IMR-90 (cell line): Measurements from ENCODE around the gene HCN2. TPM values are rescaled to one million over a fixed set of nuclear protein-coding genes. Genes with fewer than 3 reads are reported as not detected.
"Not testable (repeated sequence)": the region's sequence is repeated elsewhere in the genome, so short reads cannot be mapped to it uniquely, and the experiment has no call there.

ENCODE experiments used
- ATAC-seq: fragments of 200-7000 bp; cut with Tn5 transposase; 2 replicates; pipeline ENCODE4 v1.9.1; 2020; ENCODE audit warnings: low read depth, mild to moderate bottlenecking, moderate library complexity
- BruUV-seq: library from RNA; stranded (reverse); fragments of 400-500 nt; replicated peaks from 2 replicates; lab custom pipeline; 2021; lab: Mats Ljungman, UMichigan
- CTCF ChIA-PET: fragments of 300-600 bp; formaldehyde crosslinking; extraction: SDS; loops from one replicate; lab custom pipeline; 2021; ENCODE audit warnings: antibody characterized with exemption; lab: Yijun Ruan, JAX
- POLR2A ChIA-PET: fragments of 300-600 bp; sonication (Branson Sonifier 250); formaldehyde crosslinking; loops from one replicate; lab custom pipeline; 2022; ENCODE audit warnings: antibody characterized with exemption; ENCODE audit not compliant: unreplicated experiment; lab: Charles Lee
- DNase-seq: peaks from one replicate; pipeline ENCODE4 v3.0.0; 2013
- H2AFZ ChIP-seq: replicated peaks from 2 replicates; pipeline ENCODE3; 2013; ENCODE audit warnings: low read length, mild to moderate bottlenecking; ENCODE audit not compliant: poor library complexity
- H2AK5ac ChIP-seq: 2 replicates; pipeline ENCODE4 v1.6.1; 2013; ENCODE audit warnings: low read depth, low read length, inconsistent platforms
- H2AK9ac ChIP-seq: replicated peaks from 2 replicates; pipeline ENCODE3; 2013; ENCODE audit warnings: mild to moderate bottlenecking, low read depth, low read length, moderate library complexity; ENCODE audit not compliant: poor library complexity
- H2BK120ac ChIP-seq: 2 replicates; pipeline ENCODE4 v1.6.1; 2013; ENCODE audit warnings: low read depth, low read length, inconsistent platforms
- H2BK15ac ChIP-seq: 3 replicates; pipeline ENCODE4 v1.6.1; 2013; ENCODE audit warnings: low read depth, low read length, inconsistent platforms
- H2BK20ac ChIP-seq: 2 replicates; pipeline ENCODE4 v1.6.1; 2013; ENCODE audit warnings: low read depth, mild to moderate bottlenecking, inconsistent platforms, low read length, moderate library complexity
- H2BK5ac ChIP-seq: 2 replicates; pipeline ENCODE4 v1.6.1; 2013; ENCODE audit warnings: mild to moderate bottlenecking, low read depth, low read length, inconsistent platforms; ENCODE audit not compliant: poor library complexity, severe bottlenecking
- H3K14ac ChIP-seq: replicated peaks from 2 replicates; pipeline ENCODE4 v1.6.1; 2013; ENCODE audit warnings: low read depth, low read length, inconsistent platforms
- H3K18ac ChIP-seq: 2 replicates; pipeline ENCODE4 v1.6.1; 2013; ENCODE audit warnings: low read depth, low read length, control low read depth
- H3K23ac ChIP-seq: 2 replicates; pipeline ENCODE4 v1.6.1; 2013; ENCODE audit warnings: low read depth, low read length, inconsistent platforms
- H3K27ac ChIP-seq: 2 replicates; pipeline ENCODE4 v1.5.1; 2013; ENCODE audit warnings: mild to moderate bottlenecking, control low read depth, low read length; ENCODE audit not compliant: insufficient read depth
- H3K27me3 ChIP-seq: 2 replicates; pipeline ENCODE4 v1.6.1; 2013; ENCODE audit warnings: low read length; ENCODE audit not compliant: control insufficient read depth, insufficient read depth
- H3K36me3 ChIP-seq: 2 replicates; pipeline ENCODE4 v1.6.1; 2013; ENCODE audit warnings: low read length, mixed read lengths; ENCODE audit not compliant: control insufficient read depth, insufficient read depth
- H3K4ac ChIP-seq: 2 replicates; pipeline ENCODE4 v1.6.1; 2013; ENCODE audit warnings: low read depth, low read length, inconsistent platforms
- H3K4me1 ChIP-seq: 2 replicates; pipeline ENCODE4 v1.6.1; 2013; ENCODE audit warnings: low read length, mixed read lengths; ENCODE audit not compliant: control insufficient read depth, insufficient read depth
- H3K4me2 ChIP-seq: 2 replicates; pipeline ENCODE4 v1.6.1; 2013; ENCODE audit warnings: low read depth, mild to moderate bottlenecking, control low read depth, low read length, moderate library complexity
- H3K4me3 ChIP-seq: 2 replicates; pipeline ENCODE4 v1.5.1; 2013; ENCODE audit warnings: low read depth, mild to moderate bottlenecking, control low read depth, low read length, moderate library complexity; ENCODE audit not compliant: insufficient read depth
- H3K56ac ChIP-seq: 2 replicates; pipeline ENCODE4 v1.6.1; 2013; ENCODE audit warnings: low read length, inconsistent platforms; ENCODE audit not compliant: insufficient read depth; ENCODE audit errors: extremely low read depth
- H3K79me1 ChIP-seq, 2 experiments: 2 replicates each; pipeline ENCODE4 v1.6.1; 2013; ENCODE audit warnings: low read length in 2 of 2, inconsistent platforms in 1 of 2, low read depth in 1 of 2
- H3K9ac ChIP-seq: 2 replicates; pipeline ENCODE4 v1.6.1; 2013; ENCODE audit warnings: low read depth, low read length, control low read depth
- H3K9me1 ChIP-seq: 2 replicates; pipeline ENCODE4 v1.6.1; 2013; ENCODE audit warnings: low read length, inconsistent platforms; ENCODE audit not compliant: insufficient read depth
- H3K9me3 ChIP-seq: 2 replicates; pipeline ENCODE4 v1.6.1; 2013; ENCODE audit warnings: low read length; ENCODE audit not compliant: control insufficient read depth, insufficient read depth
- H4K20me1 ChIP-seq: 2 replicates; pipeline ENCODE4 v1.6.1; 2013; ENCODE audit warnings: low read length, inconsistent platforms; ENCODE audit not compliant: insufficient read depth
- H4K5ac ChIP-seq: 2 replicates; pipeline ENCODE4 v1.6.1; 2013; ENCODE audit warnings: mild to moderate bottlenecking, low read depth, low read length, control low read depth
- H4K8ac ChIP-seq, 2 experiments: 2 replicates each; pipeline ENCODE4 v1.6.1; 2013; ENCODE audit warnings: low read depth in 2 of 2, low read length in 2 of 2, control low read depth in 1 of 2, inconsistent platforms in 1 of 2
- H4K91ac ChIP-seq: 2 replicates; pipeline ENCODE4 v1.6.1; 2013; ENCODE audit warnings: low read depth, low read length, inconsistent platforms; ENCODE audit not compliant: insufficient read depth
- RFX5 ChIP-seq: IDR thresholded peaks from 2 replicates; pipeline ENCODE4 v1.8.0; 2012; ENCODE audit warnings: low read depth, mild to moderate bottlenecking, low read length, moderate library complexity
- WGBS, 2 experiments: methylation state at CpG; one replicate each; pipeline versions ENCODE4 v1.1.5 to v1.1.7; 2013; ENCODE audit warnings: missing lambda C conversion rate in 2 of 2; ENCODE audit not compliant: insufficient read length in 1 of 2; ENCODE audit errors: extremely low coverage in 2 of 2; 5-methylcytosine and 5-hydroxymethylcytosine counted together
- dilution Hi-C: fragments of 300-500 bp; cut with HindIII; formaldehyde crosslinking; loops from one replicate; pipeline ENCODE4 v1.14.3; 2018; ENCODE audit warnings: low sequenced_read_pairs; ENCODE audit not compliant: unreplicated experiment
- in situ Hi-C: fragments of 300-500 bp; cut with MboI; formaldehyde crosslinking; loops from 3 replicates; pipeline ENCODE4 v1.14.3; 2019; ENCODE audit warnings: low sequenced_read_pairs, inconsistent platforms, mixed read lengths
- intact Hi-C: fragments of 100-400 bp; cut with micrococcal nuclease; formaldehyde crosslinking; loops from 2 replicates; pipeline ENCODE4 v1.10.0; 2022
- polyA plus RNA-seq, 3 experiments: library from polyadenylated mRNA; depleted of rRNA; stranded (reverse); fragments of >200 nt; gene quantifications; 2 replicates each; pipeline ENCODE4 v1.2.3, GENCODE V29; 2012; ENCODE audit warnings: low replicate concordance in 1 of 3
- total RNA-seq: library from RNA; depleted of rRNA; stranded (reverse); fragments of >200 nt; gene quantifications from 2 replicates; pipeline ENCODE4 v1.2.3, GENCODE V29; 2012
- TF ChIP-seq, protein P1 (sequence below): fragments of 150-350 bp; IDR thresholded peaks from 2 replicates; pipeline ENCODE4 v1.6.1; 2017; ENCODE audit warnings: mild to moderate bottlenecking, antibody characterized with exemption, low read length, low read depth

Gene HCN2
- total and polyA plus RNA-seq, 2 of the 4 experiments (the other 2 are of a cell fraction): 0.72 to 2.6 TPM

DNA sequence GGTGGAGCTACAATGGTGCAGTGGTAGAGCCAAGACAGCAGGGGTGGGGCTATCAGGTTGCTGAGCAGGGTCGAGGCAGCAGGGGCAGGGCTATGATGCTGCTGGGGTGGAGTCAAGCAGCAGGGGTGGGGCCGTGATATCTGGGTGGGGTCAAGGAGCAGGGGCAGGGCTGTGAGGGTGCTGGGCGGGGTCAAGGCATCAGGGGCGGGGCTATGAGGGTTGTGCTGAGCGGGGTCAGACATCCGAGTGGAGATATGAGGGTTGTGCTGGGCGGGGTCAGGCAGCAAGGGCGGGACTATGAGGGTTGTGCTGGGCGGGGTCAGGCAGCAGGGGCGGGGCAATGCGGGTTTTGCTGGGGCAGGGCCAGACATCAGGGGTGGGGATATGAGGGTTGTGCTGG lies 14.7 kb downstream of the HCN2 start:
- Histone ChIP-seq H4K8ac (no peak overlapping the region), H3K4me1 (no peaks in the 10 kb centered on the region), H2BK120ac (no peak overlapping the region), H2BK20ac (no peak overlapping the region), H4K91ac (no peak overlapping the region), H2AK9ac (no peak overlapping the region), H3K27ac (no peak overlapping the region), H3K4me3 (no peak overlapping the region), H2AK5ac (no peak overlapping the region), H3K36me3 (no peaks in the 10 kb centered on the region), H3K27me3 (no peaks in the 10 kb centered on the region), H2BK15ac (no peak overlapping the region), H3K9ac (no peak overlapping the region), H3K14ac (no peak overlapping the region), H3K23ac (no peak overlapping the region), H3K4ac (no peak overlapping the region), H3K9me1 (no peaks in the 10 kb centered on the region), H2AFZ (no peak overlapping the region), H4K20me1 (no peaks in the 10 kb centered on the region; the same call in 1 of the 2 replicates), H3K9me3 (peaks cover 7% of the 10 kb centered on the region; the same call in 1 of the 2 replicates), H3K4me2 (no peak overlapping the region), H3K79me1 (no peaks in the 10 kb centered on the region), H2BK5ac (no peak overlapping the region), H4K5ac (no peak overlapping the region), H3K18ac (no peak overlapping the region), H3K56ac (no peak overlapping the region)
- in situ Hi-C loops (no loop called here), dilution Hi-C loops (no loop called here), intact Hi-C loops (no loop called here)
- DNase-seq (no peak), ATAC-seq (no peak)
- BruUV-seq: no TSS peak
- ChIA-PET CTCF (no interaction called here), POLR2A (no interaction called here)
- TF ChIP-seq, protein P1, sequence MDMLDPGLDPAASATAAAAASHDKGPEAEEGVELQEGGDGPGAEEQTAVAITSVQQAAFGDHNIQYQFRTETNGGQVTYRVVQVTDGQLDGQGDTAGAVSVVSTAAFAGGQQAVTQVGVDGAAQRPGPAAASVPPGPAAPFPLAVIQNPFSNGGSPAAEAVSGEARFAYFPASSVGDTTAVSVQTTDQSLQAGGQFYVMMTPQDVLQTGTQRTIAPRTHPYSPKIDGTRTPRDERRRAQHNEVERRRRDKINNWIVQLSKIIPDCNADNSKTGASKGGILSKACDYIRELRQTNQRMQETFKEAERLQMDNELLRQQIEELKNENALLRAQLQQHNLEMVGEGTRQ: no peak
- no peak for TF ChIP-seq RFX5
- 80% methylated on average over 5 of the region's 11 CpGs; no CpG with 5 or more reads in 1 of the 2 experiments for WGBS, 2 experiments

DNA sequence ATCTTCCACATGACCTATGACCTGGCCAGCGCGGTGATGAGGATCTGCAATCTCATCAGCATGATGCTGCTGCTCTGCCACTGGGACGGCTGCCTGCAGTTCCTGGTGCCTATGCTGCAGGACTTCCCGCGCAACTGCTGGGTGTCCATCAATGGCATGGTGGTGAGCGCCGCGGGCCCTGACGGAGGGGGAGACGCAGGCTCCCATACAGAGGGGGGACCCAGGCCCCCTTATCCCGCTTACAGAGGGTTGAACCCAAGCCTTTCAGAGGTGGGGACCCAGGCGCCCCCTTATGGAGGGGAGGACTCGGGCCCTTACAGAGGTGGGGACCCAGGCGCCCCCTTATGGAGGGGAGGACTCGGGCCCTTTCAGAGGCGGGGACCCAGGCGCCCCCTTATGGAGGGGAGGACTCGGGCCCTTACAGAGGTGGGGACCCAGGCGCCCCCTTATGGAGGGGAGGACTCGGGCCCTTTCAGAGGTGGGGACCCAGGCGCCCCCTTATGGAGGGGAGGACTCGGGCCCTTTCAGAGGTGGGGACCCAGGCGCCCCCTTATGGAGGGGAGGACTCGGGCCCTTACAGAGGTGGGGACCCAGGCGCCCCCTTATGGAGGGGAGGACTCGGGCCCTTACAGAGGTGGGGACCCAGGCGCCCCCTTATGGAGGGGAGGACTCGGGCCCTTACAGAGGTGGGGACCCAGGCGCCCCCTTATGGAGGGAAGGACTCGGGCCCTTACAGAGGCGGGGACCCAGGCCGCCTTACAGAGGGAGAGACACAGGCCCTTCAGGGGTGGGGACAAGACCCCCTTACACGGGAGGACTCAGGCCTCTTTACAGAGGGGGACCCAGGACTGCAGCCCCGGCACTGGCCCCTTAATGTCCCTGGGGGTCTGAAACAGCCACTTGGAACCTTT lies 15.6 kb downstream of the HCN2 start:
- H2BK15ac ChIP-seq, H3K79me1 ChIP-seq, intact Hi-C loops, CTCF ChIA-PET, H3K23ac ChIP-seq, H3K36me3 ChIP-seq, H2AFZ ChIP-seq, H2BK5ac ChIP-seq, H2AK9ac ChIP-seq, dilution Hi-C loops, H2BK20ac ChIP-seq, H3K27me3 ChIP-seq, H3K9me3 ChIP-seq, H3K9me1 ChIP-seq, H4K20me1 ChIP-seq, ATAC-seq, H4K8ac ChIP-seq, POLR2A ChIA-PET, H2AK5ac ChIP-seq, H4K5ac ChIP-seq, H3K56ac ChIP-seq, H4K91ac ChIP-seq, H3K4me2 ChIP-seq, DNase-seq, H3K18ac ChIP-seq, H3K4ac ChIP-seq, in situ Hi-C loops, H3K4me3 ChIP-seq, H3K27ac ChIP-seq, H3K4me1 ChIP-seq, BruUV-seq, H2BK120ac ChIP-seq, H3K9ac ChIP-seq, H3K14ac ChIP-seq: not testable (repeated sequence)
- 74% methylated on average over 5 of the region's 34 CpGs; no CpG with 5 or more reads in 1 of the 2 experiments for WGBS, 2 experiments
